ENCODE data around the gene VDR. TPM values are rescaled to one million over a fixed set of nuclear protein-coding genes. Genes with fewer than 3 reads are reported as not detected.

VDR gene
- total RNA-seq, 1 experiment from 2014 or later: 9.5 TPM

GRCh38 chr12:47862167-47862750 is 42.5 kb downstream of the VDR start:
- CTCF ChIA-PET: interaction anchor here (1.0 kb wide), 1 partner anchor 24 kb away, joined by 3 read pairs; no protein-coding TSS in a partner anchor
- H4K20me1 ChIP-seq (ENCODE audit: insufficient read depth): no peaks in the 10 kb centered on the region
- H3K4me1 ChIP-seq (ENCODE audit: control insufficient read depth in 1 of 2, insufficient read depth in 2 of 2, low read length in 2 of 2): peaks cover 11 to 27% of the 10 kb centered on the region in 2 experiments
- ATAC-seq: no peak
- no peaks in the 10 kb centered on the region for H3K9me3 ChIP-seq (ENCODE audit: control insufficient read depth in 1 of 2, insufficient read depth in 1 of 2, low read depth in 1 of 2, low read length in 2 of 2)
- POLR2A ChIA-PET: no interaction called here
- no peak overlapping the region for H3K27ac ChIP-seq (ENCODE audit: low read depth, low read length)
- BruUV-seq (replicated peaks): no TSS peak
- H3K9ac ChIP-seq (ENCODE audit: low read length): no peak overlapping the region
- RAD21 ChIA-PET (ENCODE audit: low non-redundant PET in 1 of 2, low total read pairs in 2 of 2, uncharacterized antibody in 2 of 2, unreplicated experiment in 2 of 2): no interaction called here
- DNase-seq (ENCODE audit: low read depth, low spot score): no peak
- no peaks in the 10 kb centered on the region for H3K27me3 ChIP-seq (ENCODE audit: insufficient read depth, low read length)
- H3K36me3 ChIP-seq (ENCODE audit: control insufficient read depth in 1 of 2, insufficient read depth in 2 of 2, low read length in 2 of 2): no peaks in the 10 kb centered on the region
- TF ChIP-seq REST (IDR thresholded peaks at IDR 0.05; ENCODE audit: low read depth) (no peak), EZH2 (IDR thresholded peaks at IDR 0.05) (no peak), SP1 (IDR thresholded peaks at IDR 0.05; ENCODE audit: low read depth) (no peak), RAD21 (IDR thresholded peaks at IDR 0.05; ENCODE audit: low read depth) (no peak), POLR2A (IDR thresholded peaks at IDR 0.05; ENCODE audit: borderline replicate concordance, extremely low read depth, insufficient read depth, insufficient read length) (no peak), SRF (IDR thresholded peaks at IDR 0.05; ENCODE audit: low read depth) (no peak), ZNF274 (IDR thresholded peaks at IDR 0.05; ENCODE audit: low read depth, low read length) (no peak), ZFX (IDR thresholded peaks at IDR 0.05) (no peak), FOSL1 (IDR thresholded peaks at IDR 0.05; ENCODE audit: low read depth) (no peak), TCF7L2 (IDR thresholded peaks at IDR 0.05; ENCODE audit: borderline replicate concordance, extremely low read depth, insufficient read depth, insufficient read length) (no peak), ATF3 (IDR thresholded peaks at IDR 0.05) (no peak), EZH2phosphoT487 (IDR thresholded peaks at IDR 0.05; ENCODE audit: borderline replicate concordance) (no peak), CTCF (IDR thresholded peaks at IDR 0.05 in 2 of 3, conservative IDR thresholded peaks at IDR 0.05 in 1 of 3; ENCODE audit: borderline replicate concordance in 1 of 3, insufficient read depth in 1 of 3, low read depth in 2 of 3, low read length in 2 of 3) (no peak), POLR2AphosphoS5 (IDR thresholded peaks at IDR 0.05; ENCODE audit: low read depth, low read length) (no peak), CEBPB (IDR thresholded peaks at IDR 0.05; ENCODE audit: low read depth) (no peak), ELF1 (IDR thresholded peaks at IDR 0.05; ENCODE audit: borderline replicate concordance, low read depth) (no peak), JUND (IDR thresholded peaks at IDR 0.05) (no peak), EGR1 (IDR thresholded peaks at IDR 0.05; ENCODE audit: low read depth) (no peak)
- intact Hi-C loops (cut with micrococcal nuclease): no loop called here
- H3K4me3 ChIP-seq (replicated peaks in 1 of 2; ENCODE audit: low read depth in 1 of 2, low read length in 2 of 2): no peak overlapping the region
- H3K4me2 ChIP-seq (ENCODE audit: low read length): no peak overlapping the region
- H2AFZ ChIP-seq (ENCODE audit: low read depth, low read length, poor library complexity, severe bottlenecking): no peak overlapping the region
- no peaks in the 10 kb centered on the region for H3K9me2 ChIP-seq (ENCODE audit: insufficient read depth)
- H3K79me2 ChIP-seq (ENCODE audit: insufficient read depth, low read length): no peaks in the 10 kb centered on the region

All from HCT116 (cell line).